GM12878 (cell line): ENCODE results near the gene DNAJB6. TPM values are rescaled to one million over a fixed set of nuclear protein-coding genes. Genes with fewer than 3 reads are reported as not detected.

Source experiments
- ATAC-seq: fragments of 200-7000 bp; cut with Tn5 transposase; 3 replicates; pipeline ENCODE4 v1.9.1; 2020; ENCODE audit warnings: mild to moderate bottlenecking, moderate library complexity
- BruUV-seq: library from RNA; stranded (reverse); fragments of 400-500 nt; replicated peaks from 2 replicates; lab custom pipeline; 2021; lab: Mats Ljungman, UMichigan
- CTCF ChIA-PET: fragments of 300-600 bp; sonication (Branson Sonifier 250); formaldehyde crosslinking; extraction: SDS; loops from one replicate; lab custom pipeline; 2021; ENCODE audit warnings: inconsistent platforms; lab: Yijun Ruan, JAX
- POLR2A ChIA-PET: fragments of 350-600 bp; formaldehyde crosslinking; extraction: SDS; loops from one replicate; lab custom pipeline; 2021; ENCODE audit warnings: inconsistent platforms; lab: Charles Lee
- RAD21 ChIA-PET: fragments of 300-600 bp; sonication (Branson Sonifier 250); formaldehyde crosslinking; loops from one replicate; lab custom pipeline; 2023; ENCODE audit warnings: antibody characterized with exemption; ENCODE audit not compliant: unreplicated experiment; lab: Charles Lee
- SMC1A ChIA-PET: fragments of 300-600 bp; sonication (Branson Sonifier 250); formaldehyde crosslinking; loops from one replicate; lab custom pipeline; 2023; ENCODE audit not compliant: unreplicated experiment, uncharacterized antibody; lab: Charles Lee
- DNase-seq: peaks from one replicate; pipeline ENCODE4 v3.0.0-alpha.2; 2011; ENCODE audit warnings: low read depth, low spot score
- FAIRE-seq: peaks from 3 replicates; lab custom pipeline; 2011; peaks lifted over from hg19 to GRCh38; lab: Jason Lieb, UNC
- H2AFZ ChIP-seq: 2 replicates; pipeline ENCODE4 v1.6.0; 2011; ENCODE audit warnings: low read depth, low read length, control low read depth; ENCODE audit not compliant: control insufficient read depth
- H3K27ac ChIP-seq: 2 replicates; pipeline ENCODE4 v1.5.1; 2011; ENCODE audit warnings: control low read depth; ENCODE audit not compliant: control insufficient read depth, insufficient read depth
- H3K27me3 ChIP-seq, 2 experiments: replicated peaks in 1 of 2; 2 replicates each; pipeline versions ENCODE4 v1.6.0 to v1.6.1; 2011; ENCODE audit warnings: low read length in 1 of 2; ENCODE audit not compliant: control insufficient read depth in 2 of 2, insufficient read depth in 2 of 2
- H3K36me3 ChIP-seq, 2 experiments: 2 replicates each; pipeline ENCODE4 v1.5.1; 2011; ENCODE audit warnings: low read length in 1 of 2; ENCODE audit not compliant: control insufficient read depth in 2 of 2, insufficient read depth in 2 of 2
- H3K4me1 ChIP-seq: 2 replicates; pipeline ENCODE4 v1.6.1; 2011; ENCODE audit warnings: mild to moderate bottlenecking, low read length, moderate library complexity, mixed read lengths; ENCODE audit not compliant: control insufficient read depth, insufficient read depth
- H3K4me2 ChIP-seq: 2 replicates; pipeline ENCODE4 v1.6.0; 2011; ENCODE audit warnings: control low read depth; ENCODE audit not compliant: control insufficient read depth, insufficient read depth
- H3K4me3 ChIP-seq: fragments of 200-600 bp; sonication (generic); 2 replicates; pipeline ENCODE4 v1.5.1; 2016
- H3K79me2 ChIP-seq: 2 replicates; pipeline ENCODE4 v1.6.0; 2011; ENCODE audit warnings: low read length; ENCODE audit not compliant: control insufficient read depth, insufficient read depth
- H3K9ac ChIP-seq: 2 replicates; pipeline ENCODE4 v1.8.0; 2011; ENCODE audit warnings: low read length, control low read depth, mixed read lengths; ENCODE audit not compliant: control insufficient read depth, insufficient read depth
- H3K9me3 ChIP-seq: replicated peaks from 3 replicates; pipeline ENCODE4 v1.5.1; 2011; ENCODE audit warnings: mild to moderate bottlenecking, low read length; ENCODE audit not compliant: control insufficient read depth, insufficient read depth
- H4K20me1 ChIP-seq: 2 replicates; pipeline ENCODE4 v1.6.0; 2011; ENCODE audit not compliant: control insufficient read depth, insufficient read depth
- CREM ChIP-seq: IDR thresholded peaks from 2 replicates; pipeline ENCODE4 v1.6.1; 2014; ENCODE audit warnings: antibody characterized with exemption, low read depth
- E4F1 ChIP-seq: fragments of 450-650 bp; IDR thresholded peaks from 2 replicates; pipeline ENCODE4 v1.6.1; 2018; ENCODE audit warnings: borderline replicate concordance, mild to moderate bottlenecking; ENCODE audit not compliant: partially characterized antibody
- ELK1 ChIP-seq: IDR thresholded peaks from 2 replicates; pipeline ENCODE4 v1.6.1; 2012; ENCODE audit warnings: low read depth, low read length, improper control_type of control experiment
- FOS ChIP-seq: IDR thresholded peaks from 3 replicates; pipeline ENCODE4 v1.6.1; 2011; ENCODE audit warnings: borderline replicate concordance; ENCODE audit not compliant: insufficient read length; ENCODE audit errors: extremely low read depth
- FOXK2 ChIP-seq: fragments of 450-650 bp; IDR thresholded peaks from 2 replicates; pipeline ENCODE4 v1.6.1; 2017; ENCODE audit warnings: mild to moderate bottlenecking, moderate library complexity
- MEF2A ChIP-seq: IDR thresholded peaks from 2 replicates; pipeline ENCODE4 v1.6.1; 2011; ENCODE audit warnings: low read depth, mild to moderate bottlenecking, low read length, moderate library complexity; ENCODE audit not compliant: insufficient read depth
- SMAD1 ChIP-seq: fragments of 450-650 bp; IDR thresholded peaks from 2 replicates; pipeline ENCODE4 v1.6.1; 2018; ENCODE audit warnings: mild to moderate bottlenecking, low read depth; ENCODE audit not compliant: partially characterized antibody
- SMC3 ChIP-seq: IDR thresholded peaks from 2 replicates; pipeline ENCODE4 v1.6.1; 2011; ENCODE audit warnings: low read length, improper control_type of control experiment, borderline replicate concordance
- USF1 ChIP-seq: IDR thresholded peaks from 2 replicates; pipeline ENCODE4 v1.6.1; 2011; ENCODE audit warnings: borderline replicate concordance, low read depth, mild to moderate bottlenecking, moderate library complexity, mixed read lengths, low read length; ENCODE audit not compliant: insufficient read depth; ENCODE audit errors: extremely low read length
- YY1 ChIP-seq: IDR thresholded peaks from 2 replicates; pipeline ENCODE4 v1.6.1; 2011; ENCODE audit warnings: low read depth, mild to moderate bottlenecking, low read length
- ZBED1 ChIP-seq: IDR thresholded peaks from 2 replicates; pipeline ENCODE4 v1.6.1; 2016; ENCODE audit warnings: borderline replicate concordance
- ZSCAN29 ChIP-seq: fragments of 450-650 bp; IDR thresholded peaks from 2 replicates; pipeline ENCODE4 v1.6.1; 2017; ENCODE audit warnings: mild to moderate bottlenecking, moderate library complexity
- WGBS: methylation state at CpG from one replicate; pipeline ENCODE4 v1.1.6; 2016; ENCODE audit warnings: low lambda C conversion rate; ENCODE audit not compliant: insufficient replicate concordance, insufficient coverage; ENCODE audit errors: missing lambda C conversion rate; 5-methylcytosine and 5-hydroxymethylcytosine counted together
- in situ Hi-C: fragments of 300-500 bp; cut with MboI; formaldehyde crosslinking; loops from 9 replicates; pipeline ENCODE4 v1.14.3; 2018; ENCODE audit warnings: mixed read lengths
- intact Hi-C: fragments of 100-400 bp; cut with micrococcal nuclease; formaldehyde crosslinking; loops from one replicate; pipeline ENCODE4 v1.14.2; 2022; ENCODE audit not compliant: unreplicated experiment
- polyA plus RNA-seq, 11 experiments: library from polyadenylated mRNA; depleted of rRNA in 4 of 11; unstranded in 6 of 11; stranded (reverse) in 5 of 11; fragments of >200 nt; fragmentation: Nextera tagmentation in 4 of 11; fragmentation: Illumina TruSeq in 1 of 11; extraction: Ambion mirVana in 4 of 11; extraction: Trizol in 1 of 11; gene quantifications; 1 replicate in 1 of 11; 2 replicates in 10 of 11; pipeline versions ENCODE4 v1.2.1 to v1.2.3, GENCODE V29; 2011 to 2016; ENCODE audit warnings: inconsistent platforms in 2 of 11, missing spikeins in 2 of 11, low read depth in 1 of 11
- total RNA-seq, 4 experiments: library from RNA; depleted of rRNA in 3 of 4; stranded (reverse); fragments of >200 nt in 3 of 4; fragmentation: Illumina TruSeq in 1 of 4; extraction: Trizol in 1 of 4; gene quantifications; 2 replicates each; pipeline versions ENCODE4 v1.2.1 to v1.2.3, GENCODE V29; 2013 to 2021

The DNAJB6 gene
- total and polyA plus RNA-seq, 10 of the 15 experiments (the other 5 are each of a cell fraction or from before 2014, with no cell fraction given): 34.5 to 117 (median 53.1) TPM

- Histone ChIP-seq H3K4me2 (no peak overlapping the region), H3K36me3 (no peaks in the 10 kb centered on the region), H3K4me3 (no peak overlapping the region), H3K79me2 (no peaks in the 10 kb centered on the region), H3K4me1 (no peaks in the 10 kb centered on the region), H3K9me3 (no peaks in the 10 kb centered on the region), H2AFZ (no peak overlapping the region), H3K9ac (no peak overlapping the region), H3K27me3 (no peaks in the 10 kb centered on the region), H3K27ac (no peak overlapping the region), H4K20me1 (no peaks in the 10 kb centered on the region)
- TF ChIP-seq CREM: no peak
- TF ChIP-seq MEF2A: no peak
- no peak for TF ChIP-seq SMAD1
- no peak for TF ChIP-seq ZBED1
- no peak for TF ChIP-seq FOXK2
- no peak for TF ChIP-seq ZSCAN29
- no peak for TF ChIP-seq E4F1
- TF ChIP-seq YY1: no peak
- no peak for TF ChIP-seq FOS
- no peak for TF ChIP-seq ELK1
- TF ChIP-seq SMC3: no peak
- no peak for TF ChIP-seq USF1
- SMC1A ChIA-PET: no interaction called here
- in situ Hi-C loops (no loop called here), intact Hi-C loops (no loop called here)
- ATAC-seq (peak; percentile 15; the same call in 1 of the 3 replicates), DNase-seq (no peak), FAIRE-seq (no peak)
- 60% methylated on average over 10 of the region's 10 CpGs for WGBS
- RAD21 ChIA-PET: no interaction called here
- CTCF ChIA-PET: no interaction called here
- POLR2A ChIA-PET: no interaction called here
- BruUV-seq: no TSS peak
These were observed 26.7 kb upstream of the DNAJB6 start for GRCh38 chr7:157309988-157310668.
